Stomach (tissue), 4 donors: ENCODE measurements around the gene MYCBPAP.

Experiments
- CTCF ChIP-seq, 7 experiments: fragments of 450-650 bp in 4 of 7; fragments of 200-600 bp in 3 of 7; sonication (generic) in 3 of 7; IDR thresholded peaks; one replicate each; pipeline ENCODE4 v1.5.1; 2016 to 2019; ENCODE audit warnings: antibody characterized with exemption in 7 of 7, control low read depth in 2 of 7, mild to moderate bottlenecking in 1 of 7
- POLR2A ChIP-seq, 4 donors: fragments of 450-650 bp; IDR thresholded peaks; one replicate each; pipeline ENCODE4 v1.6.1; 2016; ENCODE audit warnings: antibody characterized with exemption in 4 of 4, control low read depth in 2 of 4, mild to moderate bottlenecking in 1 of 4, moderate library complexity in 1 of 4
- POLR2AphosphoS5 ChIP-seq, 3 donors: sonication (generic); formaldehyde crosslinking; IDR thresholded peaks; one replicate each; pipeline ENCODE4 v1.6.1; 2016; ENCODE audit warnings: antibody characterized with exemption in 3 of 3

- TF ChIP-seq CTCF (IDR thresholded peaks at IDR 0.05), result no peak
- TF ChIP-seq POLR2A (IDR thresholded peaks at IDR 0.05), result no peak
- TF ChIP-seq POLR2AphosphoS5 (IDR thresholded peaks at IDR 0.05), result no peak
Observed at GRCh38 chr17:50529849-50530248, 21.6 kb downstream of the MYCBPAP start.
